ENCODE data around the gene PSMG3. TPM values are rescaled to one million over a fixed set of nuclear protein-coding genes. Genes with fewer than 3 reads are reported as not detected.

Gene PSMG3
- total RNA-seq, 2 experiments from 2014 or later = 13.3 to 13.8 TPM

GRCh38 chr7:1557006-1557405 lies 12.8 kb downstream of the PSMG3 start:
- Mint-ChIP-seq H3K9me3 (no peaks in the 10 kb centered on the region), H3K27me3 (no peaks in the 10 kb centered on the region), H3K4me3 (no peak overlapping the region), H3K27ac (no peak overlapping the region), H3K4me1 (ENCODE audit: low read depth) (no peaks in the 10 kb centered on the region), H3K36me3 (ENCODE audit: low read depth) (no peaks in the 10 kb centered on the region)
- Histone ChIP-seq H3K4me1 (ENCODE audit: insufficient read depth, low read length) (peaks cover 6% of the 10 kb centered on the region), H3K27ac (ENCODE audit: low read depth in 1 of 2, low read length in 2 of 2) (no peak overlapping the region), H3K27me3 (ENCODE audit: control insufficient read depth in 1 of 2, insufficient read depth in 2 of 2, low read length in 2 of 2) (no peaks in the 10 kb centered on the region), H3K36me3 (ENCODE audit: insufficient read depth, low read length) (no peaks in the 10 kb centered on the region), H3K4me3 (ENCODE audit: low read length) (no peak overlapping the region), H3K9me3 (ENCODE audit: control insufficient read depth in 1 of 2, insufficient read depth in 1 of 2, low read length in 2 of 2) (no peaks in the 10 kb centered on the region)
- TF ChIP-seq, protein P1, sequence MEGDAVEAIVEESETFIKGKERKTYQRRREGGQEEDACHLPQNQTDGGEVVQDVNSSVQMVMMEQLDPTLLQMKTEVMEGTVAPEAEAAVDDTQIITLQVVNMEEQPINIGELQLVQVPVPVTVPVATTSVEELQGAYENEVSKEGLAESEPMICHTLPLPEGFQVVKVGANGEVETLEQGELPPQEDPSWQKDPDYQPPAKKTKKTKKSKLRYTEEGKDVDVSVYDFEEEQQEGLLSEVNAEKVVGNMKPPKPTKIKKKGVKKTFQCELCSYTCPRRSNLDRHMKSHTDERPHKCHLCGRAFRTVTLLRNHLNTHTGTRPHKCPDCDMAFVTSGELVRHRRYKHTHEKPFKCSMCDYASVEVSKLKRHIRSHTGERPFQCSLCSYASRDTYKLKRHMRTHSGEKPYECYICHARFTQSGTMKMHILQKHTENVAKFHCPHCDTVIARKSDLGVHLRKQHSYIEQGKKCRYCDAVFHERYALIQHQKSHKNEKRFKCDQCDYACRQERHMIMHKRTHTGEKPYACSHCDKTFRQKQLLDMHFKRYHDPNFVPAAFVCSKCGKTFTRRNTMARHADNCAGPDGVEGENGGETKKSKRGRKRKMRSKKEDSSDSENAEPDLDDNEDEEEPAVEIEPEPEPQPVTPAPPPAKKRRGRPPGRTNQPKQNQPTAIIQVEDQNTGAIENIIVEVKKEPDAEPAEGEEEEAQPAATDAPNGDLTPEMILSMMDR (IDR thresholded peaks at IDR 0.05) = no peak
- intact Hi-C loops (cut with DNase I, micrococcal nuclease) = no loop called here
- ATAC-seq (ENCODE audit: poor library complexity) = no peak
- ChIA-PET CTCF (interaction anchor here (1.1 to 1.7 kb wide), 4 partner anchors 21 to 83 kb away, joined by 5 to 12 read pairs (median 8); no protein-coding TSS in a partner anchor), POLR2A (interaction anchor here (0.6 kb wide), 1 partner anchor 50 kb away, joined by 3 read pairs; no protein-coding TSS in a partner anchor)
- no peak for DNase-seq

GRCh38 chr7:1555813-1556543 lies 13.9 kb downstream of the PSMG3 start, which contains the start of gene TMEM184A:
TSS of gene TMEM184A (minus strand) at chr7:1556205. CDS start at chr7:1555484, 721 bp downstream.
- ATAC-seq (ENCODE audit: poor library complexity) = peak; percentile 92
- no peaks in the 10 kb centered on the region for H3K9me3 ChIP-seq (ENCODE audit: control insufficient read depth in 1 of 2, insufficient read depth in 1 of 2, low read length in 2 of 2)
- no peaks in the 10 kb centered on the region for H3K36me3 ChIP-seq (ENCODE audit: insufficient read depth, low read length)
- H3K27me3 ChIP-seq (ENCODE audit: control insufficient read depth in 1 of 2, insufficient read depth in 2 of 2, low read length in 2 of 2) = no peaks in the 10 kb centered on the region
- ChIA-PET POLR2A (interaction anchor here (0.9 kb wide), 1 partner anchor 50 kb away, joined by 3 read pairs; no protein-coding TSS in a partner anchor), CTCF (interaction anchor here (0.6 to 1.7 kb wide), 8 partner anchors 12 to 793 kb away, joined by 3 to 12 read pairs (median 6); no protein-coding TSS in a partner anchor)
- peaks cover 6% of the 10 kb centered on the region for H3K4me1 ChIP-seq (ENCODE audit: insufficient read depth, low read length)
- peak in 13 of 14 experiments; percentile 26 to 76 (median 53) for DNase-seq
- intact Hi-C loops (cut with DNase I, micrococcal nuclease) = no loop called here
- H3K9me3 Mint-ChIP-seq = no peaks in the 10 kb centered on the region
- H3K36me3 Mint-ChIP-seq (ENCODE audit: low read depth) = no peaks in the 10 kb centered on the region
- no peak within 1 kb of the TSS for H3K27ac Mint-ChIP-seq
- H3K27ac ChIP-seq (ENCODE audit: low read depth in 1 of 2, low read length in 2 of 2) = no peak within 1 kb of the TSS
- no peaks in the 10 kb centered on the region for H3K4me1 Mint-ChIP-seq (ENCODE audit: low read depth)
- TF ChIP-seq, protein P1 (IDR thresholded peaks at IDR 0.05) = peak; percentile 49
- H3K27me3 Mint-ChIP-seq = no peaks in the 10 kb centered on the region
- no peak within 1 kb of the TSS for H3K4me3 ChIP-seq (ENCODE audit: low read length)
- H3K4me3 Mint-ChIP-seq = no peak within 1 kb of the TSS

GRCh38 chr7:1555046-1555812 lies 14.6 kb downstream of the PSMG3 start:
- Histone ChIP-seq H3K4me3 (ENCODE audit: low read length) (no peak overlapping the region), H3K36me3 (ENCODE audit: insufficient read depth, low read length) (no peaks in the 10 kb centered on the region), H3K27me3 (ENCODE audit: control insufficient read depth in 1 of 2, insufficient read depth in 2 of 2, low read length in 2 of 2) (no peaks in the 10 kb centered on the region), H3K9me3 (ENCODE audit: control insufficient read depth in 1 of 2, insufficient read depth in 1 of 2, low read length in 2 of 2) (no peaks in the 10 kb centered on the region), H3K4me1 (ENCODE audit: insufficient read depth, low read length) (peaks cover 6% of the 10 kb centered on the region), H3K27ac (ENCODE audit: low read depth in 1 of 2, low read length in 2 of 2) (no peak overlapping the region)
- DNase-seq (no peak), ATAC-seq (ENCODE audit: poor library complexity) (no peak)
- Mint-ChIP-seq H3K27me3 (no peaks in the 10 kb centered on the region), H3K36me3 (ENCODE audit: low read depth) (no peaks in the 10 kb centered on the region), H3K9me3 (no peaks in the 10 kb centered on the region), H3K27ac (no peak overlapping the region), H3K4me3 (no peak overlapping the region), H3K4me1 (ENCODE audit: low read depth) (no peaks in the 10 kb centered on the region)
- TF ChIP-seq, protein P1 (IDR thresholded peaks at IDR 0.05) = no peak
- intact Hi-C loops (cut with DNase I, micrococcal nuclease) = no loop called here
- CTCF ChIA-PET = interaction anchor here (0.6 to 1.7 kb wide), 4 partner anchors 11 to 794 kb away, joined by 4 to 12 read pairs (median 5); no protein-coding TSS in a partner anchor
- POLR2A ChIA-PET = interaction anchor here (0.9 kb wide), 1 partner anchor 49 kb away, joined by 3 read pairs; no protein-coding TSS in a partner anchor
